ENCODE measurements around the gene GTF2F2.
"Not testable (repeated sequence)": the region's sequence is repeated elsewhere in the genome, so short reads cannot be mapped to it uniquely, and the experiment has no call there.

The GTF2F2 gene

GRCh38 chr13:45244736-45245135, 124.4 kb downstream of the GTF2F2 start:
- DNase-seq (ENCODE audit: low read depth in 1 of 2, low spot score in 1 of 2) = not testable (repeated sequence)

GRCh38 chr13:45249662-45250061, 129.4 kb downstream of the GTF2F2 start:
- no peak for DNase-seq (ENCODE audit: low read depth in 1 of 2, low spot score in 1 of 2)

- DNase-seq (ENCODE audit: low read depth in 1 of 2, low spot score in 1 of 2) = no peak
Observed at GRCh38 chr13:45254396-45254795, 134.1 kb downstream of the GTF2F2 start.

- DNase-seq (ENCODE audit: low read depth in 1 of 2, low spot score in 1 of 2) = no peak
Observed at GRCh38 chr13:45255247-45255987, 135.1 kb downstream of the GTF2F2 start.

GRCh38 chr13:45256254-45256653, 135.9 kb downstream of the GTF2F2 start:
- DNase-seq (ENCODE audit: low read depth in 1 of 2, low spot score in 1 of 2) = no peak

GRCh38 chr13:45257638-45258333, 137.5 kb downstream of the GTF2F2 start:
- DNase-seq (ENCODE audit: low read depth in 1 of 2, low spot score in 1 of 2) = no peak

GRCh38 chr13:45258334-45258675, 138.0 kb downstream of the GTF2F2 start:
- no peak for DNase-seq (ENCODE audit: low read depth in 1 of 2, low spot score in 1 of 2)

- no peak for DNase-seq (ENCODE audit: low read depth in 1 of 2, low spot score in 1 of 2)
Observed at GRCh38 chr13:45267215-45267614, 146.9 kb downstream of the GTF2F2 start.

- DNase-seq (ENCODE audit: low read depth in 1 of 2, low spot score in 1 of 2) = no peak
Observed at GRCh38 chr13:45269204-45269603, 148.9 kb downstream of the GTF2F2 start.

GRCh38 chr13:45276913-45277312, 156.6 kb downstream of the GTF2F2 start:
- DNase-seq (ENCODE audit: low read depth in 1 of 2, low spot score in 1 of 2) = no peak

GRCh38 chr13:45278096-45278645, 157.9 kb downstream of the GTF2F2 start:
- no peak for DNase-seq (ENCODE audit: low read depth in 1 of 2, low spot score in 1 of 2)

GRCh38 chr13:45280011-45280410, 159.7 kb downstream of the GTF2F2 start:
- no peak for DNase-seq (ENCODE audit: low read depth in 1 of 2, low spot score in 1 of 2)

GRCh38 chr13:45280751-45281634, 160.7 kb downstream of the GTF2F2 start:
- DNase-seq (ENCODE audit: low read depth in 1 of 2, low spot score in 1 of 2) = peak; percentile 24 to 55

- DNase-seq (ENCODE audit: low read depth in 1 of 2, low spot score in 1 of 2) = no peak
Observed at GRCh38 chr13:45282994-45283393, 162.7 kb downstream of the GTF2F2 start.

- no peak for DNase-seq (ENCODE audit: low read depth in 1 of 2, low spot score in 1 of 2)
Observed at GRCh38 chr13:45289936-45290563, 169.7 kb downstream of the GTF2F2 start.

- no peak for DNase-seq (ENCODE audit: low read depth in 1 of 2, low spot score in 1 of 2)
Observed at GRCh38 chr13:45292176-45292575, 171.9 kb downstream of the GTF2F2 start.

- DNase-seq (ENCODE audit: low read depth in 1 of 2, low spot score in 1 of 2) = no peak
Observed at GRCh38 chr13:45295536-45295935, 175.2 kb downstream of the GTF2F2 start.

GRCh38 chr13:45296259-45296658, 175.9 kb downstream of the GTF2F2 start:
- DNase-seq (ENCODE audit: low read depth in 1 of 2, low spot score in 1 of 2) = no peak

- no peak for DNase-seq (ENCODE audit: low read depth in 1 of 2, low spot score in 1 of 2)
Observed at GRCh38 chr13:45297456-45298205, 177.3 kb downstream of the GTF2F2 start.

GRCh38 chr13:45298206-45298505, 177.8 kb downstream of the GTF2F2 start:
- DNase-seq (ENCODE audit: low read depth in 1 of 2, low spot score in 1 of 2) = no peak

All from activated CD4-positive, alpha-beta T cell treated with anti-CD3 and anti-CD28 coated beads, Interleukin-2, amount 50 U/mL, for 24 hours (primary cell).